Vagina (tissue), 2 donors: ENCODE data around the gene RIMS3. TPM values are rescaled to one million over a fixed set of nuclear protein-coding genes. Genes with fewer than 3 reads are reported as not detected.

ENCODE experiments used
- DNase-seq, 2 donors: peaks; one replicate each; pipeline ENCODE4 v3.0.0-alpha.2; 2017; ENCODE audit errors: extremely low spot score in 2 of 2
- H3K27ac ChIP-seq: fragments of 200-600 bp; sonication (generic); one replicate; pipeline ENCODE4 v1.5.1; 2019
- H3K27me3 ChIP-seq: fragments of 200-600 bp; sonication (generic); one replicate; pipeline ENCODE4 v1.5.1; 2019
- H3K36me3 ChIP-seq, 2 donors: fragments of 200-600 bp; sonication (generic); one replicate each; pipeline ENCODE4 v1.5.1; 2017 to 2019
- H3K4me1 ChIP-seq: fragments of 200-600 bp; sonication (generic); one replicate; pipeline ENCODE4 v1.5.1; 2019
- H3K4me3 ChIP-seq, 2 donors: fragments of 200-600 bp; sonication (generic); 1 replicate in 1 of 2; 2 replicates in 1 of 2; pipeline ENCODE4 v1.5.1; 2016 to 2019
- H3K9me3 ChIP-seq: fragments of 200-600 bp; sonication (generic); one replicate; pipeline ENCODE4 v1.5.1; 2019
- CTCF ChIP-seq, 3 experiments: fragments of 450-650 bp in 2 of 3; fragments of 200-600 bp in 1 of 3; sonication (generic) in 1 of 3; IDR thresholded peaks; one replicate each; pipeline ENCODE4 v1.5.1; 2017 to 2019; ENCODE audit warnings: antibody characterized with exemption in 3 of 3, mild to moderate bottlenecking in 2 of 3, moderate library complexity in 2 of 3
- POLR2A ChIP-seq, 2 donors: fragments of 450-650 bp; IDR thresholded peaks; one replicate each; pipeline ENCODE4 v1.6.1; 2017; ENCODE audit warnings: antibody characterized with exemption in 2 of 2, mild to moderate bottlenecking in 2 of 2, moderate library complexity in 2 of 2
- POLR2AphosphoS5 ChIP-seq, 2 donors: sonication (generic); formaldehyde crosslinking; IDR thresholded peaks; one replicate each; pipeline ENCODE4 v1.9.0; 2017; ENCODE audit warnings: antibody characterized with exemption in 2 of 2, mild to moderate bottlenecking in 2 of 2, low read depth in 1 of 2; ENCODE audit not compliant: insufficient read depth in 1 of 2
- intact Hi-C: fragments of 100-400 bp; cut with DNase I; formaldehyde crosslinking; loops from one replicate; pipeline ENCODE4 v1.15.1; 2023
- total RNA-seq: library from RNA; depleted of rRNA; stranded (reverse); fragments of >200 nt; gene quantifications from one replicate; pipeline ENCODE4 v1.2.3, GENCODE V29; 2016

RIMS3 gene
- total RNA-seq, 1 donor from 2014 or later, result 4.7 TPM

- TF ChIP-seq POLR2AphosphoS5 (IDR thresholded peaks at IDR 0.05; ENCODE audit: insufficient read depth in 1 of 2, low read depth in 1 of 2), result no peak
- TF ChIP-seq POLR2A (IDR thresholded peaks at IDR 0.05), result no peak
- TF ChIP-seq CTCF (IDR thresholded peaks at IDR 0.05), result no peak
- H3K9me3 ChIP-seq, result no peaks in the 10 kb centered on the region
- no peak for DNase-seq
- no peaks in the 10 kb centered on the region for H3K36me3 ChIP-seq
- H3K4me1 ChIP-seq, result no peaks in the 10 kb centered on the region
- no peaks in the 10 kb centered on the region for H3K27me3 ChIP-seq
- intact Hi-C loops, result no loop called here
- no peak overlapping the region for H3K27ac ChIP-seq
- no peak overlapping the region for H3K4me3 ChIP-seq
These were observed 37.2 kb downstream of the RIMS3 start for GRCh38 chr1:40627987-40628902.

DNA sequence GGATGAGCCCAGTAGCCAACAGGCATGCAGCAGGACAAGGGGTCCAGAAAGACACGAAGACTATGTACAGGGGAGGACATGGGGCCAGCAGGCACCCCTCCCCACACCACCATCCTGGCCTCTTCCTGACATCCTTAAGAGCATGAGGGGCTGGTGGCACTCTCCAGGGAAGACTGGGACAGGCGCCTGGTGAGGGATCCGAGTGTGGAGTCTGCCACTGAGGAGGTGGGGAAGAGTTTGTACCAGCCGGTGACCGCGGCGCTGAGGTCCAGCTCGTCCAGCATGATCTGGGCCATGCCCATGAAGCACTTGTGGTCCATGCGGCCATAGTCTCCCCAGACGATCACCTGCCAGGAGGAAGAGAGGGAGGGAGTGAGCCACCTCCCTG, 39.1 kb downstream of the RIMS3 start:
- no peaks in the 10 kb centered on the region for H3K27me3 ChIP-seq
- no peak for DNase-seq
- intact Hi-C loops, result no loop called here
- no peak overlapping the region for H3K27ac ChIP-seq
- no peaks in the 10 kb centered on the region for H3K4me1 ChIP-seq
- TF ChIP-seq POLR2AphosphoS5 (IDR thresholded peaks at IDR 0.05; ENCODE audit: insufficient read depth in 1 of 2, low read depth in 1 of 2) (no peak), POLR2A (IDR thresholded peaks at IDR 0.05) (no peak), CTCF (IDR thresholded peaks at IDR 0.05) (no peak)
- H3K36me3 ChIP-seq, result no peaks in the 10 kb centered on the region
- no peaks in the 10 kb centered on the region for H3K9me3 ChIP-seq
- no peak overlapping the region for H3K4me3 ChIP-seq

GRCh38 chr1:40625476-40626382, 39.8 kb downstream of the RIMS3 start:
- H3K27me3 ChIP-seq, result no peaks in the 10 kb centered on the region
- no peak for TF ChIP-seq CTCF (IDR thresholded peaks at IDR 0.05)
- TF ChIP-seq POLR2A (IDR thresholded peaks at IDR 0.05), result no peak
- TF ChIP-seq POLR2AphosphoS5 (IDR thresholded peaks at IDR 0.05; ENCODE audit: insufficient read depth in 1 of 2, low read depth in 1 of 2), result no peak
- no peaks in the 10 kb centered on the region for H3K36me3 ChIP-seq
- no peaks in the 10 kb centered on the region for H3K9me3 ChIP-seq
- no peaks in the 10 kb centered on the region for H3K4me1 ChIP-seq
- peak in 1 of 2 donors; percentile 74 for DNase-seq
- H3K4me3 ChIP-seq, result no peak overlapping the region
- intact Hi-C loops, result no loop called here
- no peak overlapping the region for H3K27ac ChIP-seq

- Histone ChIP-seq H3K36me3 (no peaks in the 10 kb centered on the region), H3K4me1 (no peaks in the 10 kb centered on the region), H3K4me3 (no peak overlapping the region), H3K27ac (no peak overlapping the region), H3K9me3 (no peaks in the 10 kb centered on the region), H3K27me3 (no peaks in the 10 kb centered on the region)
- intact Hi-C loops, result no loop called here
- DNase-seq, result peak in 1 of 2 donors; percentile 62
- no peak for TF ChIP-seq POLR2A (IDR thresholded peaks at IDR 0.05)
- TF ChIP-seq CTCF (IDR thresholded peaks at IDR 0.05), result no peak
- no peak for TF ChIP-seq POLR2AphosphoS5 (IDR thresholded peaks at IDR 0.05; ENCODE audit: insufficient read depth in 1 of 2, low read depth in 1 of 2)
These were observed 40.4 kb downstream of the RIMS3 start for GRCh38 chr1:40625076-40625475.
